ENCODE measurements around the gene ZBTB46. TPM values are rescaled to one million over a fixed set of nuclear protein-coding genes. Genes with fewer than 3 reads are reported as not detected.

The ZBTB46 gene
- polyA plus RNA-seq, 3 donors, result 0.07 to 2.3 (median 0.37) TPM

- peaks cover 0 to 3% of the 10 kb centered on the region in 2 donors for H3K36me3 Mint-ChIP-seq
- no peak for DNase-seq
- WGBS (ENCODE audit: insufficient coverage), result 94% methylated on average over 11 of the region's 11 CpGs
- H3K27ac Mint-ChIP-seq, result no peak overlapping the region
- H3K4me3 ChIP-seq (replicated peaks in 1 of 3; ENCODE audit: low read depth in 2 of 3, low read length in 3 of 3), result no peak overlapping the region
- H3K36me3 ChIP-seq (replicated peaks in 1 of 2; ENCODE audit: control insufficient read depth in 1 of 2, insufficient read depth in 2 of 2, low read length in 2 of 2), result no peaks in the 10 kb centered on the region
- H3K9me3 Mint-ChIP-seq, result peaks cover 0 to 6% (median 2%) of the 10 kb centered on the region in 7 donors
- H3K27me3 ChIP-seq (ENCODE audit: control insufficient read depth in 2 of 2, insufficient read depth in 2 of 2, low read length in 2 of 2), result peaks cover 17 to 35% of the 10 kb centered on the region in 2 donors
- intact Hi-C loops (cut with micrococcal nuclease), result no loop called here
- H3K27ac ChIP-seq (ENCODE audit: low read depth in 1 of 2, low read length in 2 of 2), result no peak overlapping the region
- H3K9ac ChIP-seq (ENCODE audit: insufficient read depth, low read length, poor library complexity, severe bottlenecking), result no peak overlapping the region
- H3K4me3 Mint-ChIP-seq, result peak overlapping the region in 1 of 2 donors; percentile 23
- H2AFZ ChIP-seq (ENCODE audit: insufficient read depth, low read depth, low read length, poor library complexity, severe bottlenecking), result no peak overlapping the region
- TF ChIP-seq CTCF (IDR thresholded peaks at IDR 0.05), result no peak
- peaks cover 7% of the 10 kb centered on the region in 2 donors for H3K4me1 ChIP-seq (ENCODE audit: control insufficient read depth in 1 of 2, insufficient read depth in 2 of 2, low read length in 2 of 2)
- no peaks in the 10 kb centered on the region for H4K20me1 ChIP-seq (ENCODE audit: insufficient read depth, low read length)
- H3K9me3 ChIP-seq (replicated peaks in 1 of 2; ENCODE audit: control insufficient read depth in 1 of 2, insufficient read depth in 1 of 2, low read length in 2 of 2), result no peaks in the 10 kb centered on the region
- peaks cover 11% of the 10 kb centered on the region for H3K4me1 Mint-ChIP-seq
- no peak overlapping the region for H3K4me2 ChIP-seq (replicated peaks; ENCODE audit: extremely low read depth, low read length, poor library complexity, severe bottlenecking)
- H3K27me3 Mint-ChIP-seq (ENCODE audit: low read depth in 3 of 3), result peaks cover 5 to 35% (median 32%) of the 10 kb centered on the region in 3 donors
- H3K79me2 ChIP-seq (ENCODE audit: insufficient read depth, low read length), result no peaks in the 10 kb centered on the region
Observed at GRCh38 chr20:63840405-63840828, 9.4 kb upstream of the ZBTB46 start.

DNA sequence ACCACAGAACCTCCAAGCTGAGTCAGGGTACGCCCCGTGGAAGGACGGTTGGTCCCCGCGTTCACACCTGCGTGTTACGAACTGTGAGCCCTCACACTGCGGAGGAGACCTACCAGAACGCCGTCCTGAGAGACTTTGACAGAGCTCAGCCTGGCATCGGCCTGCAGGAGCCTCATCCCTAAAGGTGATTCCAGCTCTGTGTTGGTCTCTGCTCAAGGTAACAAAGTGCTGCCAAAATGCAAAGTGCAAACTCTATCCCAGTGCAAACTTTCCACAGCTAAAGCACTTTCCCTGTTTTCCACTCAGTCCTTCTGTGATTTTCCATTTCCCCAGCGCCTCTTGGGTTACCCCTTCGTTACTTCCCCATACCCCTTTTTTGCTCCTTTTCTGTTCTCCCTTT, 8.6 kb upstream of the ZBTB46 start:
- peaks cover 6 to 7% of the 10 kb centered on the region in 2 donors for H3K4me1 ChIP-seq (ENCODE audit: control insufficient read depth in 1 of 2, insufficient read depth in 2 of 2, low read length in 2 of 2)
- WGBS (ENCODE audit: insufficient coverage), result 88% methylated on average over 13 of the region's 13 CpGs
- intact Hi-C loops (cut with micrococcal nuclease), result no loop called here

More for the DNA sequence above, 8.6 kb upstream of the ZBTB46 start:
- no peak overlapping the region for H3K4me2 ChIP-seq (replicated peaks; ENCODE audit: extremely low read depth, low read length, poor library complexity, severe bottlenecking)
- no peak overlapping the region for H3K27ac ChIP-seq (ENCODE audit: low read depth in 1 of 2, low read length in 2 of 2)
- no peaks in the 10 kb centered on the region for H3K79me2 ChIP-seq (ENCODE audit: insufficient read depth, low read length)
- Mint-ChIP-seq H3K27ac (no peak overlapping the region), H3K27me3 (ENCODE audit: low read depth in 3 of 3) (peaks cover 7 to 27% (median 27%) of the 10 kb centered on the region in 3 donors), H3K4me1 (peaks cover 11% of the 10 kb centered on the region), H3K36me3 (peaks cover 0 to 3% of the 10 kb centered on the region in 2 donors), H3K4me3 (no peak overlapping the region), H3K9me3 (peaks cover 0 to 6% (median 2%) of the 10 kb centered on the region in 7 donors)
- no peaks in the 10 kb centered on the region for H4K20me1 ChIP-seq (ENCODE audit: insufficient read depth, low read length)
- H3K4me3 ChIP-seq (replicated peaks in 1 of 3; ENCODE audit: low read depth in 2 of 3, low read length in 3 of 3), result no peak overlapping the region
- no peak for TF ChIP-seq CTCF (IDR thresholded peaks at IDR 0.05)
- H3K36me3 ChIP-seq (replicated peaks in 1 of 2; ENCODE audit: control insufficient read depth in 1 of 2, insufficient read depth in 2 of 2, low read length in 2 of 2), result no peaks in the 10 kb centered on the region
- no peaks in the 10 kb centered on the region for H3K9me3 ChIP-seq (replicated peaks in 1 of 2; ENCODE audit: control insufficient read depth in 1 of 2, insufficient read depth in 1 of 2, low read length in 2 of 2)
- no peak overlapping the region for H2AFZ ChIP-seq (ENCODE audit: insufficient read depth, low read depth, low read length, poor library complexity, severe bottlenecking)
- DNase-seq, result no peak
- peaks cover 10 to 28% of the 10 kb centered on the region in 2 donors for H3K27me3 ChIP-seq (ENCODE audit: control insufficient read depth in 2 of 2, insufficient read depth in 2 of 2, low read length in 2 of 2)
- H3K9ac ChIP-seq (ENCODE audit: insufficient read depth, low read length, poor library complexity, severe bottlenecking), result no peak overlapping the region
